ENCODE data around the gene SLC49A3. TPM values are rescaled to one million over a fixed set of nuclear protein-coding genes. Genes with fewer than 3 reads are reported as not detected.
"Not testable (repeated sequence)": the region's sequence is repeated elsewhere in the genome, so short reads cannot be mapped to it uniquely, and the experiment has no call there.

The SLC49A3 gene
- total RNA-seq, 2 donors from 2014 or later: 15.1 to 16.4 TPM

DNA sequence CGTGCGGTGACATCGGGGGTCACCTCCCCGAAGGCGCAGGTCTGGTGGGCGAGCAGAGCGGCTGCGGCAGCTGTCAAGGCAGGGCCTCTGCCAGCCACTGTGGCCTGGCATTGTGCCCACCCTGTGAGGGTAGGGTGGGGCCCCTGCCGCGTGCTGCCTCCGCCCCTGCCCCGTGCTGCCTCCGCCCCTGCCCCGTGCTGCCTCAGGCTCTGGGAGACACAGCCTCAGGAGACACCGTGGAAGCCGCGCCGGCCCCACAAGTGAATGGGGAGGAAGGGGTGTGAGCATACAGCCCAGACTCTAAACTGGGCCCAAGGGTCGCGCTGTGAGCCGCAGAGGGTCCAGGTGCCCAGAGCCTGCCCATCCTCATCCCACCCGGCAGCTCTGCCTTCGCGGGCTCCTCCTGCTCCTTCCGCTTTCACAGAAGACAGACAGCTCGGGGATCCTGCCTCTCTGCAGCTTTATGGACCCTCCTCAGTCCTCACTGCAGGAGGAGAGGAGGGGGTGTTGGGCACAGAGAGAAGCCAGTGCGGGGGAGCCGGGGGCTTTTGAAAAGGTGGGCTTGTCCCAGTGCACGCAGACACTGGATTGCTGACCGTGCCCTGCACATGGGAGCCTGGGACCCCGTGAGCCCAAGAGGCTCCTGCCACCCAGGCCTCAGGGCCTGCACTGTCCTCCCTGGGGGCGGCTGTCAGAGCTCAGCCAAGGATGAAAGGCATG lies 44.1 kb upstream of the SLC49A3 start:
- TF ChIP-seq CTCF (conservative IDR thresholded peaks at IDR 0.05): no peak
- Mint-ChIP-seq H3K27ac (no peak overlapping the region), H3K9me3 (no peaks in the 10 kb centered on the region), H3K36me3 (ENCODE audit: low read depth) (peaks cover 57% of the 10 kb centered on the region), H3K27me3 (ENCODE audit: insufficient read depth) (no peaks in the 10 kb centered on the region), H3K4me1 (no peaks in the 10 kb centered on the region), H3K4me3 (no peak overlapping the region)
- DNase-seq: no peak
- Histone ChIP-seq H3K4me1 (ENCODE audit: control insufficient read depth, insufficient read depth, low read length) (no peaks in the 10 kb centered on the region), H3K27me3 (ENCODE audit: control insufficient read depth, insufficient read depth, low read length, poor library complexity, severe bottlenecking) (no peaks in the 10 kb centered on the region), H3K4me3 (ENCODE audit: low read length) (no peak overlapping the region), H3K9me3 (ENCODE audit: control insufficient read depth, low read length) (no peaks in the 10 kb centered on the region), H3K36me3 (ENCODE audit: control insufficient read depth, insufficient read depth, low read length) (peaks cover 58% of the 10 kb centered on the region), H3K27ac (ENCODE audit: low read depth, low read length) (no peak overlapping the region), H3K9ac (ENCODE audit: extremely low read depth, low read length, poor library complexity, severe bottlenecking) (no peak overlapping the region)
- WGBS, 2 experiments (ENCODE audit: insufficient coverage in 1 of 2, insufficient read length in 1 of 2): 91 to 96% methylated on average over 15 to 32 of the region's 32 CpGs

DNA sequence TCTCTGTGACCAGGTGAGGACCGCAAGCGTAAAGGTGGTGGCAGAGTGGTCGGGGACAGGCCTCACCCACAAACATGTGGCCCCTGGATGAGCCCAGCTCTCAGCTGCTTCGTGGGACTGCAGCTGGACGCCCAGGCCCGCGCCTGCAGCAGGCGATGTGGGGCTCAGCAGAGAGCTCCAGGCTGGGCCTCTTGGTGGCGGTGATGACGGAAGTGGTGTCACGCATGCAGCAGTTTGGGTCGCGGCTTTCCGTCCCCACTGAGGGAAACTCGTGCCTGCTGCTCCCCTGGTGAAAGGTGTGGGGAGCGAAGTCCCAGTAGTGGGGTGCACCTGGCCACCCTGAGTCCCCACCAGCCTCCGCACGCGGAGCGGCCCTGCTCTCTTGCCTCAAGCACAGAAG lies 43.5 kb upstream of the SLC49A3 start:
- WGBS, 2 experiments (ENCODE audit: insufficient coverage in 1 of 2, insufficient read length in 1 of 2): 95 to 97% methylated on average over 11 to 20 of the region's 20 CpGs
- Mint-ChIP-seq H3K36me3 (ENCODE audit: low read depth) (peaks cover 52% of the 10 kb centered on the region), H3K4me3 (no peak overlapping the region), H3K27ac (no peak overlapping the region), H3K9me3 (no peaks in the 10 kb centered on the region), H3K4me1 (no peaks in the 10 kb centered on the region), H3K27me3 (ENCODE audit: insufficient read depth) (no peaks in the 10 kb centered on the region)
- no peak for TF ChIP-seq CTCF (conservative IDR thresholded peaks at IDR 0.05)
- Histone ChIP-seq H3K9me3 (ENCODE audit: control insufficient read depth, low read length) (no peaks in the 10 kb centered on the region), H3K27me3 (ENCODE audit: control insufficient read depth, insufficient read depth, low read length, poor library complexity, severe bottlenecking) (no peaks in the 10 kb centered on the region), H3K27ac (ENCODE audit: low read depth, low read length) (no peak overlapping the region), H3K36me3 (ENCODE audit: control insufficient read depth, insufficient read depth, low read length) (peaks cover 53% of the 10 kb centered on the region), H3K4me3 (ENCODE audit: low read length) (no peak overlapping the region), H3K4me1 (ENCODE audit: control insufficient read depth, insufficient read depth, low read length) (no peaks in the 10 kb centered on the region), H3K9ac (ENCODE audit: extremely low read depth, low read length, poor library complexity, severe bottlenecking) (no peak overlapping the region)
- DNase-seq: no peak

DNA sequence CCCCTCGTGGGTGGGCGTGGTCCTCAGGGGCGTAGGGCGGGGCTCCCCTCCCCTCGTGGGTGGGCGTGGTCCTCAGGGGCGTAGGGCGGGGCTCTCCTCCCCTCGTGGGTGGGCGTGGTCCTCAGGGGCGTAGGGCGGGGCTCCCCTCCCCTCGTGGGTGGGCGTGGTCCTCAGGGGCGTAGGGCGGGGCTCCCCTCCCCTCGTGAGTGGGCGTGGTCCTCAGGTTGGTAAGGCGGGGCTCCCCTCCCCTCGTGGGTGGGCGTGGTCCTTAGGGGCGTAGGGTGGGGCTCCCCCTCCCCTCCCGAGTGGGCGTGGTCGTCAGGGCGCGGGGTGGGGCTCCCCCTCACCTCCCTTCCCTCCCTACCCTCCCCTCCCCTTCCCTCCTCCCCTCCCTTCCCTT lies 43.0 kb upstream of the SLC49A3 start:
- H3K27me3 Mint-ChIP-seq (ENCODE audit: insufficient read depth); H3K9me3 ChIP-seq (ENCODE audit: control insufficient read depth, low read length); H3K27me3 ChIP-seq (ENCODE audit: control insufficient read depth, insufficient read depth, low read length, poor library complexity, severe bottlenecking); H3K4me1 ChIP-seq (ENCODE audit: control insufficient read depth, insufficient read depth, low read length); H3K9me3 Mint-ChIP-seq; H3K4me3 Mint-ChIP-seq; H3K9ac ChIP-seq (ENCODE audit: extremely low read depth, low read length, poor library complexity, severe bottlenecking); H3K4me1 Mint-ChIP-seq; H3K27ac ChIP-seq (ENCODE audit: low read depth, low read length); H3K4me3 ChIP-seq (ENCODE audit: low read length); DNase-seq; H3K27ac Mint-ChIP-seq: not testable (repeated sequence)
- 87% methylated on average over 18 of the region's 27 CpGs; no CpG with 5 or more reads in 1 of the 2 experiments for WGBS, 2 experiments (ENCODE audit: insufficient coverage in 1 of 2, insufficient read length in 1 of 2)
- H3K36me3 ChIP-seq (ENCODE audit: control insufficient read depth, insufficient read depth, low read length): peaks cover 47% of the 10 kb centered on the region
- H3K36me3 Mint-ChIP-seq (ENCODE audit: low read depth): peaks cover 47% of the 10 kb centered on the region

GRCh38 chr4:730946-731904 lies 42.3 kb upstream of the SLC49A3 start:
- not testable (repeated sequence) for H3K9me3 ChIP-seq (ENCODE audit: control insufficient read depth, low read length); H3K4me1 ChIP-seq (ENCODE audit: control insufficient read depth, insufficient read depth, low read length); H3K27me3 ChIP-seq (ENCODE audit: control insufficient read depth, insufficient read depth, low read length, poor library complexity, severe bottlenecking); DNase-seq; H3K27me3 Mint-ChIP-seq (ENCODE audit: insufficient read depth); H3K9me3 Mint-ChIP-seq; H3K4me3 ChIP-seq (ENCODE audit: low read length); H3K27ac Mint-ChIP-seq; H3K4me1 Mint-ChIP-seq; H3K4me3 Mint-ChIP-seq; H3K9ac ChIP-seq (ENCODE audit: extremely low read depth, low read length, poor library complexity, severe bottlenecking); H3K27ac ChIP-seq (ENCODE audit: low read depth, low read length)
- H3K36me3 Mint-ChIP-seq (ENCODE audit: low read depth): peaks cover 47% of the 10 kb centered on the region
- 95 to 98% methylated on average over 26 to 47 of the region's 68 CpGs for WGBS, 2 experiments (ENCODE audit: insufficient coverage in 1 of 2, insufficient read length in 1 of 2)
- peaks cover 43% of the 10 kb centered on the region for H3K36me3 ChIP-seq (ENCODE audit: control insufficient read depth, insufficient read depth, low read length)
